ENCODE results near the gene CXCR4. TPM values are rescaled to one million over a fixed set of nuclear protein-coding genes. Genes with fewer than 3 reads are reported as not detected.
A peak's percentile ranks its signal among the peaks of the same experiment; 100 is the strongest.
"Not testable (repeated sequence)": the region's sequence is repeated elsewhere in the genome, so short reads cannot be mapped to it uniquely, and the experiment has no call there.

Gene CXCR4
- total RNA-seq, 1 experiment from 2014 or later = 4.5 TPM

DNA sequence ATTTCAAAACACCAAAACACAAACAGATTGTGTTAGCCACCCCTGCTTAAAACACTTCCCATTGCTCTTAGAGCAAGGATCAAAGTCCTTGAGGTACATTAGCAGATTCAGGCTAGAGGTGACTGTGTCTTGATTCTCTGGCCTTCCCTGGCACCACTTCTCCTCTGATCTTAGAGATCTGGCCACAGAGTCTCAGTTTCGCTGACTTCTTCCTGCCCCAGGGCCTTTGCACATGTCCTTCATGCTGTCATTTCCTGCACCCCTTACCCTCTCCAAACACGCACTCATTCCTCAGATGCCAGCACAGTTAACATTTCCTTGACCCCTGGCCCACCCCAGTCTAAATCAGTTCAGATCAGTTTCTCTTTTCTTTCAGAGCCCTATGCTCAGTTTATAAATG, 16.9 kb downstream of the CXCR4 start:
- no peak for DNase-seq (ENCODE audit: low read depth, low spot score)
- in situ Hi-C loops (cut with HindIII; ENCODE audit: low pct_unique_long_range_greater_than_20kb, low sequenced_read_pairs) = no loop called here

DNA sequence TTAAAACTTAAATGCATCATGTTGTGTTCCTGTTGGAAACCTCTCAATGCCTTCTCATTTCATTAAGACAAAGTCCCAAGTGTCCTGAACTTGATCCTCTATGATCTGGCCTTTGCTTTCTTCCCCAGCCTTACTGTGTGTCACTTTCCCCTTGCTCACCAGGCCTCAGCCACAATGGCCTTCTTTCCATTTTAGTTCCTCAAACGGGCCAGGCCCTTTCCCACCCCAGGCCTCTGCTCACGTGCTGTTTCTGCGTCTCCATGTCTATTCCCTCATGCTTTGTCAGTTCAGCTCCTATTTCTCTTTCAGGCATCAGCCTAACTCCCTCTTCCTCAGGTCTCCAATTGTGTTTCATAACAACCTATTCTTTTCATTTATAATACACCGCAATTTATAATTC, 19.5 kb downstream of the CXCR4 start:
- in situ Hi-C loops (cut with HindIII; ENCODE audit: low pct_unique_long_range_greater_than_20kb, low sequenced_read_pairs) = no loop called here

DNA sequence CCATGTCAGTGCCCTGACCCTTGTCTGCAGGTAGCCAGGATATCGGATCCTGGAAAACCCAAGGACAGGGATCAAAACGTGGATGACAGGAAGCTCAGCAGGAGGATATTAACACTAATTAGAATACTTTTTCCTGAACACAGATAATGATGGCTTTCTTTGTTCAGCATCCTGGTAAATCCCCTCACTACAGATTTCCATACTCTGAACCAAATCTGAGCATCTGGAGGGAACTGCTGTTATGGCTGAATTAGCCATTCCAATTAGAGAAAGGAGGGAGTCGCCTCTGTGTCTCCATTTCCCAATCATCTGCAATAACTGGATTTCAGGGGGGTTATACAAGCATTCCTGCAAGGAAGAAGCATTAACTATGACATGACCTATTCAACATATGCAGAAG, 24.4 kb downstream of the CXCR4 start:
- DNase-seq (ENCODE audit: low read depth, low spot score) = no peak
- in situ Hi-C loops (cut with HindIII; ENCODE audit: low pct_unique_long_range_greater_than_20kb, low sequenced_read_pairs) = no loop called here

More for the DNA sequence above, 19.5 kb downstream of the CXCR4 start:
- DNase-seq (ENCODE audit: low read depth, low spot score) = no peak

DNA sequence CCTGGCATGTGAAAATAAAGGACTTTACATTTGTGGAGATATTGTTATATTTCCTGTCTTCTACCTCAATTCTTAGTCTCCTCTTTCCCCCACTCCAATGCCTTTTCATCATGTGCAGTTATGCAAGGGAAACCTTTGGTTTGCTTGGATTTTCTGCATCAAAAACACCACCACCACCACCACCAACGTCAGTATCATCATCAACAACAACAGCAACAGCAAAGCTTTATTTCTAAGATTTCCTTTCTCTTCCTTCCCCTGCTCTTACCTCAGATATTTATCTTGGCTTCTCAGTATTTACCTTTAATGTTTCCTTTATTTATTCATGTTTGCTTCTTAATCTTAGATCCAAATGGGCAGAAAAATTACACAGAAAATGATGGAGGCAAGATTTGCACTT, 26.1 kb downstream of the CXCR4 start:
- in situ Hi-C loops (cut with HindIII; ENCODE audit: low pct_unique_long_range_greater_than_20kb, low sequenced_read_pairs) = no loop called here
- DNase-seq (ENCODE audit: low read depth, low spot score) = no peak

DNA sequence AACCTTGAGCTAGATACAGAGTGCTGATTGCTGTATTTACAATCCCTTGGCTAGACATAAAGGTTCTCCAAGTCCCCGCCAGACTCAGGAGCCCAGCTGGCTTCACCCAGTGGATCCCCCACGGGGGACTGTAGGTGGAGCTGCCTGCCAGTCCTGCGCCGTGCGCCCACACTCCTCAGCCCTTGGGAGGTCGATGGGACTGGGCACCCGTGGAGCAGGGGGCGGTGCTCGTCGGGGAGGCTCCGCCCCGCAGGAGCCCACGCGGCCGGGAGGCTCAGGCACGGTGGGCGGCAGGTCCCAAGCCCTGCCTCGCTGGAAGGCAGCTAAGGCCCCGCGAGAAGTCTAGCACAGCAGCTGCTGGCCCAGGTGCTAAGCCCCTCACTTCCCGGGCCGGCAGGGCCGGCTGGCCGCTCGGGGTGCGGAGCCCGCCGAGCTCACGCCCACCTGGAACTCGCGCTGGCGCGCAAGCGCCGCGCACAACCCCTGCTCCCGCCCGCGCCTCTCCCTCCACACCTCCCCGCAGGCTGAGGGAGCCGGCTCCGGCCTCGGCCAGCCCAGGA, 30.0 kb downstream of the CXCR4 start:
- DNase-seq (ENCODE audit: low read depth, low spot score); in situ Hi-C loops (cut with HindIII; ENCODE audit: low pct_unique_long_range_greater_than_20kb, low sequenced_read_pairs): not testable (repeated sequence)

DNA sequence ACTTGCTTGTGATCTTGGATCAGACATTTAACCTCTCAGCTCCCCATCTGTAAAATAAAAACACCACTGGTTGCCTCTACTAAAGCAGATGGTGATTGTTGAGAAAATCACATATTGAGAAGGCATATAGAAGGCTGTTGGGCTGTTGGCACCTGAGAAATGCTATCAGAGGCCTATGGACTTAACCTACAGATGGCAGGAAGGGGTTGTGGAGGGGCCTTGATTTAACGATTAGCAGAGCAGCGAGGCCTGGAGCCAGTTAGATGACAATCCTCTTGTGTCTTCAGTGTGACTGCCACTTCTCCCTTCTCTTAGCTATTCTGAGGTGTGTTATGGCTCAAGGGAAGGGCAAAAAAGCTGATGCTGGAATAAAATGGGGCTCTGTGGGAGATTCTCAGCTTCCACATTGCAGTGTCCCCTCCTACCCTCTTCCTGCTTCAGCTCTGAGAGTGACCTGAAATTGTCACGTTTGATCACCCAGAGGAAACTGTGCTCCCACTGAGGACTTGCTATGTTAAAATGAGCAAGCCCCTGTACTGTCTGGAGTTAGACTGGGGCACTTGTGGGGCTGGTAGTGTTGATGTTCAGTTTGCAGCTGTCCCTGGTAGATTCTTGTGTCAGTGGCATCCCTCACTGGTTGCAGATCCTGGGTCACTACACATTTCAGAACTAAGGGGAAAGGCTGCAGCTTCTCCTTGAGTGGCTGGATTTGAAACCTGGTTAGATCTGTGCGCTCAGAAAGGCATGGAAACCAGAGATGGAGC, 31.5 kb downstream of the CXCR4 start:
- in situ Hi-C loops (cut with HindIII; ENCODE audit: low pct_unique_long_range_greater_than_20kb, low sequenced_read_pairs) = no loop called here
- no peak for DNase-seq (ENCODE audit: low read depth, low spot score)

DNA sequence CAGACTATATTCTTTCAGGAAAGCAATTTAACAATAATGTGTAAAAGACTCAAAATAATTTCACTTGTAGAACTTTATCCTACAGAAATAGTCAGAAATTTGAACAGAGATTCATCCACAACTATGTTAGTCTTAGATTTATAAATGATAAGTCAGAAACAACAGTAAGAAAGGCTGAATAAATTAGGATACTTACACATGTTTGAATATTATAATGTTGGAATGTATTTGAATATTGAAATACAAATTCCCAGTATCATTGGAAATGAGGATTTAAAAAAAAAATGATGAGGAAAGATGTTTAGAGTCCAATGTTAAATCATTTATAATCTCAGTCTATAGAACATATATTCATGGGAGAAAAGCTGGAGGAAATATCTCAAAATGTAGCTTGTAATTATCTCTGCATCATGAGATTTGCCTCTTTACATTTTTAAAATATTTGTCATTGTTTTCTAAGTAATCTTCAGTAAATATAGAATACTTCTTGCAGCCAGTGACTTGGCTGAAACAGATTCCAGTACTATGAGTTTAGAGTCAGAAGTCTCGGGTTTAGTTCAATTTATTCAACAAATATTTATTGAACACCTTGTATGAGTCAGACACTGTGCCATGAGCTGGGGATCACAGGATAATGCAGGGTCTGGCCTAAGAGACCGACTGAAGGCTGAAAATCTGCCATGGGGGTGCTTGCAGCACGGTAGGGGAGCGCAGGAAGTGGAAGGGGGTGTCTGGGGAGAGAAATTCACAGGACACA, 32.3 kb downstream of the CXCR4 start:
- in situ Hi-C loops (cut with HindIII; ENCODE audit: low pct_unique_long_range_greater_than_20kb, low sequenced_read_pairs) = no loop called here
- no peak for DNase-seq (ENCODE audit: low read depth, low spot score)

DNA sequence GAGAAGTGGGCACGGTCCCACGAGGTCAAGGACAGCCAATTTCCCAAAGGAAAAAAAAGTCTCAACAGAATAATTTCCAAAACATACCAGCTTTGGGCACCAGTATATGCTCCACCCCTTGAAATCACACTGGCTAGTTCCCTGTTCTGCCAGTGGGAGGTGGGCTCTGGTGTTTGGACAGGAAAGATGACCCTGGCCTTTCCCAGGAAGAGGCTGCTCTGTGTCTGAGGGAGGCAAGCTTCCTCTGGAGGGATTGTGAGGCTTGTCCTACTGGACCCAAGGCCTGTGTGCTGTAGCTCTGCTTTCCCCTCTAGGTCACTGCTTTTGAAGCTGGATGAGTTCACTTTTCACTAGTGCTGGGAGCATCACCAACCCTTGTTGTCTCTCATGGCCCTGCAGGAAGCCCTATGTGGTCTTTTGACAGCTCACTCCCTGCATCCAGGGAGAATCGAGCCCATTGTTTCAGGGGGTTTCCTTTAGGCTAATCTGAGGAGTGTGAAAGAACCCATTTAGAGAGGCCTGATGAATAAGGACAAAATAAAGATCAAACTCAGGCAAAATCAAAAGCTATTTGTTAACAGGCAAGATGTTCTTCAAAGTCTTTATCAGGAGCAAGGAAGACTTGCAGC, 36.3 kb downstream of the CXCR4 start:
- in situ Hi-C loops (cut with HindIII; ENCODE audit: low pct_unique_long_range_greater_than_20kb, low sequenced_read_pairs) = no loop called here
- peak; percentile 86 for DNase-seq (ENCODE audit: low read depth, low spot score)

DNA sequence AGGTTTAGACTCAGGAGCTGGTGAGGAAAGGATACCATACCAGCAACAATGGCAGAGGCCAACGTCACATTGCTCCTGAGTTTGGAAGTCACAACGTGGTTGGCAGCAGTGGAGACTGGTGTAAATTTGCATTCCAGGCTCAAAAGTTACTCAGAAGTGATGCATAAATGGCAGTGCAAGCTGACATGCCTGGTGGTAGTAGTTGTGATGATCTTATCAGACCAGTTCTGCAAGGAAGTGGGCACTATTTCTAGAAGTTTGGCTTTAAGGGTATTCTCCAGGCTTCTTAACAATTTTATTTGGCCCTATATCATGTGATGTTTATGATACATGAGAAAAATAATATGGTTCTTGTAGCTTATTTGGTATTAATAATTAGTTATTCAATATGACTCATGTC, 37.8 kb downstream of the CXCR4 start:
- in situ Hi-C loops (cut with HindIII; ENCODE audit: low pct_unique_long_range_greater_than_20kb, low sequenced_read_pairs) = no loop called here
- DNase-seq (ENCODE audit: low read depth, low spot score) = no peak

DNA sequence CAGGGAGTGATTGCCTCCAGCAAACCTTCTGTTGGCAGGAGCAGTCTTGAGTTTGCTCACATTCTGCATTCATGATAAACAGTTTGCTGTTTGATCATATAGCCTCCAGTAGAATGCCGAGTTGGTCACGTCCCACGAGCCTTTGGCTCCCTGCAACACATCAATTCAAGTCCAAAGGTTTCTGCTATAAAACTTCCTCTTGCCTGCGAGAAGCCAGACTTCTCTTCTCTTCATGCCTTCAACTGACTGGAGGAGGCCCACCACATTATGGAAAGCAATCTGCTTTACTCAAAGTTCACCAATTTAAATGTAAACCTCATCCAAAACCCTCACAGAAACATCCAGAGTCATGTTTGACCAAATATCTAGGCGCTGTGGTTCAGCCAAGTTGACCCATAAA, 40.8 kb downstream of the CXCR4 start:
- in situ Hi-C loops (cut with HindIII; ENCODE audit: low pct_unique_long_range_greater_than_20kb, low sequenced_read_pairs) = no loop called here
- no peak for DNase-seq (ENCODE audit: low read depth, low spot score)

DNA sequence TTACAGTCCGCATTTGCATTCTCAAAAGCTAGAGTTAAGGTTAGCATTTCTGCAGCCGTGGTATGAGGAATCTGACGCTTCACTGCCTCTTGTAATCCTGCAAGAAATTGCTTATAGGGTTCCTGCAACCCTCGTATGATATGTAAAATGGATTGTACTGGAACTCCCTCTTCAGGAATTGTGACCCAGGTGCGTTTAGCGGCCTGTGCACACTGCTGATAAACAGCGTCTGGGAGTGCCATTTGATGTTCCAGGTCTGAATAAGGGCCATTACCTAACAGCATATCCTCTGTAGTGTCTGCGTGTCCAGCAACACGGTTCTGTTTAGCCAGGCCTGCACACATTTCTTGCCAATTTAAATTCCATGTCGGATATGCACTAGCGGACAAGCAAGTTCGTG, 42.5 kb downstream of the CXCR4 start:
- in situ Hi-C loops (cut with HindIII; ENCODE audit: low pct_unique_long_range_greater_than_20kb, low sequenced_read_pairs) = no loop called here
- no peak for DNase-seq (ENCODE audit: low read depth, low spot score)

DNA sequence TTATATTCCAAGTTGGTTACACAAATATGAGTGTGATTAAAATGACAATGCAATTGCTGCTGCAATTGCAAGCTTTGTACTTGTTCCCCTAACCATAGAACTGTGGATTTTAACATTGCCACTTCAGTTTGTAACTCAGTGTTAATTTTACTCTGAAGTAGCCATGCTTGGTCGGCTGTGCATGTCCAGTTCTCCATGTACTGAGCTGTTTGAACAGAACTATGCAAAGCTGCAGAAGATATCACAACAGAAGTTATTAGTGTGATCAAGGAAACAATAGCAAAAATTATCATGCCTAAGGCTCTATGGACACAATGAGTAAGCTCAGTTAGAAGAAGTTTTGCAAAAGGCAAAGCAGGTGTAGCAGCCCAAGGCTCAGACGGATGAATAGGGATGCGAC, 45.3 kb downstream of the CXCR4 start:
- in situ Hi-C loops (cut with HindIII; ENCODE audit: low pct_unique_long_range_greater_than_20kb, low sequenced_read_pairs) = no loop called here
- no peak for DNase-seq (ENCODE audit: low read depth, low spot score)

DNA sequence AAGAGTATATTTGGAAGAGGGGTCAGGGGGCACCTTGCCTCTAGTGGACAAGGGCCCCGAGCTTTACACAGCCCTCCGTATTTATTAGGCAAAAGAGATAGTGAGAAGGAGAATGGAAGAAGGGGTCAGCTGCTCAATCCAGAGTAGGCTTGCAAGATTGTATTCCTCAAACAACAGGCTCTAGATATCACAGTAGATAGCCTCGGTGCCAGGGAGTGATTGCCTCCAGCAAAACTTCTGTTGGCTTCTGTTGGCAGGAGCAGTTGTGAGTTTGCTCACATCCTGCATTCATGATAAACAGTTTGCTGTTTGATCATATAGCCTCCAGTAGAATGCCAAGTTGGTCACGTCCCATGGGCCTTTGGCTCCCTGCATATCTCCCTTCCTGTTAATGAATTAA, 46.1 kb downstream of the CXCR4 start:
- in situ Hi-C loops (cut with HindIII; ENCODE audit: low pct_unique_long_range_greater_than_20kb, low sequenced_read_pairs) = not testable (repeated sequence)
- DNase-seq (ENCODE audit: low read depth, low spot score) = peak; percentile 50

DNA sequence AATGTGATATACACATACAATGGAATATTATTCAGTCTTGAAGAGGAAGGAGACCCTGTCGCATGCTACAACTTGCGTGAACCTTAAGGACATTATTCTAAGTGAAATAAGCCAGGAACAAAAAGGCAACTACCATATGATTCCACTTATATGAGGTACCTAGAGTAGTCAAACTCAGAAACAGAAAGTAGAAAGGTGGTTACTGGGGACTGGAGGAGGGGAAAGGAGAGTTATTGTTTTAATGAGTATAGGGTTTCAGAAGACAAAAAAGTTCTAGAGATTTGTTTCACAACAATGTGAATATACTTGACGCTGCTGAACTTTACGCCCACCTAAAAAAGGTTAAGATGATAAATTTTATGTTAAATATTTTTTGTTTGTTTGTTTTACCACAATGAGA, 47.0 kb downstream of the CXCR4 start:
- DNase-seq (ENCODE audit: low read depth, low spot score) = no peak
- in situ Hi-C loops (cut with HindIII; ENCODE audit: low pct_unique_long_range_greater_than_20kb, low sequenced_read_pairs) = no loop called here

DNA sequence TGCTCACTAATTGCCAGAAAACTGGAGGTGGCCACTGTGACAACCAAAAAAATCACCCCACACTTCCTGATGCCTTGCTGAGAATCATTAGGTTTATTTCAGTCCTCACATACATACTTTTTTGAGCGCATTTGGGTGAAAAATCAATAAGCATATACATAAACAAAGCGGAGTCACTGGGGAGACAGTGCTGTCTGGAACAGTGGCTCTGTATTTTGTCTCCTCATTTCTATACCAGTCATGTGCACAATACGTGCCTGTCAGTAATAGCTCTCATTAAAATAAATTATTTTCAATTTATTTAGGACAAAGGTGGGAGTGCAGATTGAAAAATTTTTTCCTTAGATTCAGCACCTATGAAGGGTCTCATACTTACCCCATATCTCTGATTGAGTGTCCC, 48.2 kb downstream of the CXCR4 start:
- in situ Hi-C loops (cut with HindIII; ENCODE audit: low pct_unique_long_range_greater_than_20kb, low sequenced_read_pairs) = no loop called here
- no peak for DNase-seq (ENCODE audit: low read depth, low spot score)

DNA sequence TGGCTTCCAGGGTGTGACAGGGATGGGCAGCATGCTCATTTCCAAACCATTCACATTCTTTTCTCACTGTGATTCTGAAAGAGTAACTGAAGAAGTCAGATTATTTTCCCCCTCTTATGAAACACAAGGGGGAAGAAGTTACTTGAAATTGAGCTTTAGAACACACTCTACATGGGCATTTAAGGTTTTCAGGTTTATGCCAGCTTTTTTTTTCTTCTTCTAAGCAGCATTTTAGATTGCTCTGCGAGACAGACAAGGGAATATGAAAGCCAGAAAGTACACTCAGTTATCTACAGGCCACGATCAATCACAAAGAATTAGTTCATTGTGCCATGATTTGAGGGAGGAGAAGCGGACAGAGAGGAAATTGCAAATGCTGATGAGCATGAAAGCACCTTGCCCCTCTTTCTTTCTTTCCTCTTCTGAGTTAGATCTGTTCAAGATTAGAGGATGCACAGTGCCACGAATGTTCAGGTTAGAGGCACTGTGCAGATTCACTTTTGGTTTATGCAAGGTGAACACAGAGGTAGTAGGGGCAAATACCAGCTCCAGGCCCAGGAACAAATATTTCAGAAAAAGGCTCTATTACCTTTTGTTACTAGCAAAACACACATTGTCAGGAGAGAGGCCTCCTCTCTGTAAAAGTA, 49.2 kb downstream of the CXCR4 start:
- no peak for DNase-seq (ENCODE audit: low read depth, low spot score)
- in situ Hi-C loops (cut with HindIII; ENCODE audit: low pct_unique_long_range_greater_than_20kb, low sequenced_read_pairs) = no loop called here

DNA sequence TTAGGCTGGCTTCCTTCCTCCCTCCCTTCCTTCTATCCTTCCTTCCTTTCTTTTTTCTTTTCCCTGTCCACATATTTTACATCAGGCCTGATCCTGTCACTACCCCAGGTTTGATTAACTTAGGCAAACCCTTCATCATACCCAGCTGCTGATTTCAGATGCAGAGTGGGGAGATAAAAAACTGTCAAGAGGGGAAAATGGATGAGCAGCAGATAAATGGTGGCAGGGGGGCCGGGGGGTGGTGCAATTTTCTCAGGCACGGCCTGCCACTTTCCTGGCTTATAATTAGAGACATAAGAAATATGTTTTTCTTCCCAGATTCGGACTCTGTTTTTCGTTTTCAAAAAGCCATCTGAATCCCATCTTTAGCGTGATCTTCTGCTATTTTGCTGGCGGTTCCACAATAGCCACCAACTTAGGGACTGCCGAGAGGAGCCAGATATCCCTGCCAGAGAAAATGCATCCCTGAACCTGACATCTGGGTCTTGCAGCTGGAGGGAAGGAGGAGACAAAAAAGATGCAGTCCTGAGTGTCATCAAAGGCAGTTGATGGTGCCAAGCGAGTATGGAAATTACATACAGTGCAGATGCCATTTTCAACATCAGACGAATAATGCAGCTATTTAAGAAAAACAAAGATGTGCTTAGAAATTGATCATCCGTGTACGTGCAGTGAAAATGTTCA, 49.9 kb downstream of the CXCR4 start:
- no peak for DNase-seq (ENCODE audit: low read depth, low spot score)
- in situ Hi-C loops (cut with HindIII; ENCODE audit: low pct_unique_long_range_greater_than_20kb, low sequenced_read_pairs) = no loop called here

Measured in SK-MEL-5 (cell line).